Neural progenitor cell (in vitro differentiated cells): ENCODE results near the gene NRTN.

Experiments
- EZH2phosphoT487 ChIP-seq: fragments of 200-600 bp; sonication (generic); IDR thresholded peaks from 2 replicates; pipeline ENCODE4 v1.6.1; 2017; ENCODE audit warnings: antibody characterized with exemption
- TF ChIP-seq, protein P1 (sequence below): fragments of 200-600 bp; sonication (generic); IDR thresholded peaks from 2 replicates; pipeline ENCODE4 v1.5.1; 2017; ENCODE audit warnings: antibody characterized with exemption, mild to moderate bottlenecking

DNA sequence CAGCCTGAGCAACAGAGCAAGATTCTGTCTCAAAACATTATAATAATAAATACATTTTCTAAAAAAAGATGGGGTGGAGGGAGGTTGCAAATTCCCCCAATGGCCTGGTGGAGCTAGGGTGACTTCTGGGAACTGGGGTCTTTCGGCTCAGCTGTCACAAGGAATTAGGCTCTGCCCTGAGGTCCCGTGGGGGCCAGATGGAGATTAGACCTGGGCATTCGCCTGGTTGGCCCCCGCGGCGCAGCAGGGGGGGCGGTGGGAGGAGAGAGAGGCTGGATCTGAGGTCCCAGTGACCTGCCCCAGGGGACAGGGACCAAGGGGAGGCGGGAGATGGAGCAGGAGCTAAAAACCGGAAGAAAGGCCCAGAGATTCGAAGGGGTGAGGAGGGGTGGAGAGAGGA lies 19.9 kb downstream of the NRTN start:
- TF ChIP-seq EZH2phosphoT487: no peak
- TF ChIP-seq, protein P1, sequence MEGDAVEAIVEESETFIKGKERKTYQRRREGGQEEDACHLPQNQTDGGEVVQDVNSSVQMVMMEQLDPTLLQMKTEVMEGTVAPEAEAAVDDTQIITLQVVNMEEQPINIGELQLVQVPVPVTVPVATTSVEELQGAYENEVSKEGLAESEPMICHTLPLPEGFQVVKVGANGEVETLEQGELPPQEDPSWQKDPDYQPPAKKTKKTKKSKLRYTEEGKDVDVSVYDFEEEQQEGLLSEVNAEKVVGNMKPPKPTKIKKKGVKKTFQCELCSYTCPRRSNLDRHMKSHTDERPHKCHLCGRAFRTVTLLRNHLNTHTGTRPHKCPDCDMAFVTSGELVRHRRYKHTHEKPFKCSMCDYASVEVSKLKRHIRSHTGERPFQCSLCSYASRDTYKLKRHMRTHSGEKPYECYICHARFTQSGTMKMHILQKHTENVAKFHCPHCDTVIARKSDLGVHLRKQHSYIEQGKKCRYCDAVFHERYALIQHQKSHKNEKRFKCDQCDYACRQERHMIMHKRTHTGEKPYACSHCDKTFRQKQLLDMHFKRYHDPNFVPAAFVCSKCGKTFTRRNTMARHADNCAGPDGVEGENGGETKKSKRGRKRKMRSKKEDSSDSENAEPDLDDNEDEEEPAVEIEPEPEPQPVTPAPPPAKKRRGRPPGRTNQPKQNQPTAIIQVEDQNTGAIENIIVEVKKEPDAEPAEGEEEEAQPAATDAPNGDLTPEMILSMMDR: no peak
